Natural killer cell treated with Interleukin-12 subunit alpha and Interleukin-12 subunit beta and Interleukin-15 and Interleukin-18, amount 100 ng/mL, for 72 hours (primary cell): ENCODE measurements around the gene OR2A25. TPM values are rescaled to one million over a fixed set of nuclear protein-coding genes. Genes with fewer than 3 reads are reported as not detected.
"Not testable (repeated sequence)": the region's sequence is repeated elsewhere in the genome, so short reads cannot be mapped to it uniquely, and the experiment has no call there.

Source experiments
- ATAC-seq, 2 donors: fragments of 150-1000 bp; cut with Tn5 transposase in 1 of 2; sonication (Bioruptor Pico), chemical (Tn5 transposase) in 1 of 2; 2 replicates each; pipeline ENCODE4 v1.10.0; 2021
- DNase-seq: peaks from one replicate; pipeline ENCODE4 v3.0.0; 2022; ENCODE audit warnings: low spot score
- H3K27ac Mint-ChIP-seq, 2 donors: 1 replicate in 1 of 2; 2 replicates in 1 of 2; pipeline ENCODE4 v1.8.0; 2022; ENCODE audit warnings: mixed read lengths in 2 of 2, mild to moderate bottlenecking in 1 of 2, moderate library complexity in 1 of 2
- H3K27me3 Mint-ChIP-seq, 2 donors: 1 replicate in 1 of 2; 2 replicates in 1 of 2; pipeline ENCODE4 v1.8.0; 2022; ENCODE audit warnings: mixed read lengths in 2 of 2
- H3K36me3 Mint-ChIP-seq: one replicate; pipeline ENCODE4 v1.8.0; 2022; ENCODE audit warnings: mixed read lengths
- H3K4me1 Mint-ChIP-seq, 2 donors: 1 replicate in 1 of 2; 2 replicates in 1 of 2; pipeline ENCODE4 v1.8.0; 2022; ENCODE audit warnings: low read depth in 2 of 2, mixed read lengths in 2 of 2, mild to moderate bottlenecking in 1 of 2
- H3K4me3 Mint-ChIP-seq: one replicate; pipeline ENCODE4 v1.8.0; 2022; ENCODE audit warnings: mixed read lengths
- H3K9me3 Mint-ChIP-seq: 2 replicates; pipeline ENCODE4 v1.8.0; 2022; ENCODE audit warnings: mixed read lengths
- total RNA-seq, 2 donors: library from RNA; stranded (reverse); gene quantifications; one replicate each; pipeline ENCODE4 v1.2.3, GENCODE V29; 2022

OR2A25 gene
- total RNA-seq, 2 donors from 2014 or later, result not detected

DNA sequence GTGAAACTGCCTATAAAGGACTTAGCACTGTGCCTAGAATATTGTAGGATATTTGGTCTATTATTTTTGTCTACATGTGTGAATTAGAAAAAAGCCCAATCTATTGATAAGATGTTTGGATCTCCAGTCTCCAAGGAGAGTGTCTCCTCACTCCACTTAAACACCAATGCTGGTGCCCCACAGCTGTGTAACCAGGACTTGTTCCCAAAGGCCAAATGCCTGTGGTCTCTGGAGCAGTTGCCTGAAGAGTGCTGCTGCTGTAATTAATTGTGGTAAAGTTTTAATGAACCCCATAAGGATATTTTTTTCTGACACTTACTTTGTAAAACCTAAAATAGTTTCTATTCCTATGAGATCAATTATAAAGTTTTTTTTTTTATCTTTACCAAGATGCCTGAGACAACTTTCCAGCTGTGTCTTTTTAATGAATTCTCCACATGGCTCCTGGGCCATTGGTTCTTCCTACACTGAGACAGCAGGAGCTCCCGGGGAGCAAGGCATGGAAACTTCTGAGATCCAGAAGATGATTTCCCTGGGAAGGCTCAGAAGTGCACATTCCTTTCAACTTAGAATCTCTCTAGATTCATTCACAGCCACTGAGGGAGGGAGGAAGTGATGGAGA lies 32.1 kb upstream of the OR2A25 start:
- Mint-ChIP-seq H3K27me3 (peaks cover 12% of the 10 kb centered on the region in 2 donors), H3K27ac (no peak overlapping the region)
- no peak for ATAC-seq

DNA sequence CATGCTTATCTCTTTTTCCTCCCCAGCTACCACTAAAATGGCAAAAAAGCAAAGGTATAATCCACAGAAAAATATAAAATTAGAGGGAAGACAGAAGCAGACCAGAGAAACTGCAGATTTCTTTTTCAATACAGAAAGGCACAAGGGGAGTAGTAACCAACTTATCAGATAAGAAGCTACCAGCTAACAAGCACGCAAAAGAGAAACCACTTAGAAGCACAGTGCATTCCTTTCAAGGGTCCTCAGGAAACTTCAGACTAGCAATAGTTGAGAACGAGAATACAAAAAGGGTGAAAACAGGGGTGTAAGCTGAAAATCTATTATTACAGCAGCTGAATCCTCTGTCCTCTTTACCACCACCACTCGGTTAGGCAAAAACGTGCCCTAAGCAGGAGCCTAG lies 30.7 kb upstream of the OR2A25 start:
- no peaks in the 10 kb centered on the region for H3K4me1 Mint-ChIP-seq
- ATAC-seq (no peak), DNase-seq (no peak)
- H3K4me3 Mint-ChIP-seq, result no peak overlapping the region
- H3K36me3 Mint-ChIP-seq, result no peaks in the 10 kb centered on the region
- H3K27ac Mint-ChIP-seq, result no peak overlapping the region
- peaks cover 9 to 19% of the 10 kb centered on the region in 2 donors for H3K27me3 Mint-ChIP-seq
- H3K9me3 Mint-ChIP-seq, result peaks cover 2% of the 10 kb centered on the region

More for the DNA sequence above, 32.1 kb upstream of the OR2A25 start:
- Mint-ChIP-seq H3K36me3 (no peaks in the 10 kb centered on the region), H3K4me1 (no peaks in the 10 kb centered on the region), H3K4me3 (no peak overlapping the region), H3K9me3 (peaks cover 3% of the 10 kb centered on the region)
- DNase-seq, result no peak

DNA sequence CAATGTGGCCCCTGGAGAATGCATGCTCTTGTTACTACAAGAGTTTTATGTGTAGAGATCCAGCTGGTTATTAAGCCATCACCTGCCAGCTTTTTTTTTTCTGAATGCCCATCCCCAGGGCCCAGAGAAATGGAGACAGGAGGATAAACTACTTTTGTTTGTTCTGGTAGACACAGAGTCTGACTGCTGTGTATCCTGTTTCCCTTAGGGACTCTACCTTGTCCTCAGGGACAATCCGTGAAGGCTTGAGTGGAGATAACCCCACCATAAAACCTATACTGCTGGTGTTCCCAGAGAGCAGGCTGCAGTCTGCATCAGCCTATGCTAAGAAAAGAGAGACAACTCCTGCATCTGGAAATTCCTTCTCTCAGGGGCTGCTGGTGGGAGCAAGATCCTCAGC lies 21.0 kb upstream of the OR2A25 start, which contains the start of gene OR2A5:
Gene OR2A5 (plus strand): TSS at position 301 of the 400 bp plus-strand sequence. CDS start 1,454 bp downstream, outside the sequence.
- Mint-ChIP-seq H3K27me3 (peaks cover 5 to 16% of the 10 kb centered on the region in 2 donors), H3K36me3 (no peaks in the 10 kb centered on the region), H3K27ac (no peak within 1 kb of the TSS), H3K4me3 (no peak within 1 kb of the TSS), H3K4me1 (no peaks in the 10 kb centered on the region), H3K9me3 (no peaks in the 10 kb centered on the region)
- DNase-seq (no peak), ATAC-seq (no peak)

DNA sequence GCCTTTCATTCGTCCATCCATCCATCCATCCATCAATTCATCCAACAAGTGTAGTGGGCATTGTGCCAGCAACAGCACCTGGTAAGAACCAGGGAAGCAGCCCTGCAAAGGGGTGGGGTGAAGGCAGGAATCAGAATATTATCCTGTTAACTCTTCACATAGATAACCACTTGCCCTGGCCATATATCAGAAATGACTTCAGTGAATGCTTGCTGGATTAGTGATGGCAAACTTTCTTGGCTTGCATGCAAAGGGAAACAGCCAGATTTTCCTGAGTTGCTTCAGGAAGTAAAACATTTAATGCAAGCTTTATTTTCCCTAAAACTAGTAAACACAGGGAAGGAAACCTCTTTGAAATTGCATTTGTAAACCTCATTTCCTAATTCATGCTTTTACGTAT lies 20.1 kb upstream of the OR2A25 start:
- no peak for ATAC-seq
- no peaks in the 10 kb centered on the region for H3K9me3 Mint-ChIP-seq
- H3K27ac Mint-ChIP-seq, result no peak overlapping the region
- DNase-seq, result no peak
- no peaks in the 10 kb centered on the region for H3K36me3 Mint-ChIP-seq
- no peak overlapping the region for H3K4me3 Mint-ChIP-seq
- peaks cover 5 to 16% of the 10 kb centered on the region in 2 donors for H3K27me3 Mint-ChIP-seq
- H3K4me1 Mint-ChIP-seq, result no peaks in the 10 kb centered on the region

DNA sequence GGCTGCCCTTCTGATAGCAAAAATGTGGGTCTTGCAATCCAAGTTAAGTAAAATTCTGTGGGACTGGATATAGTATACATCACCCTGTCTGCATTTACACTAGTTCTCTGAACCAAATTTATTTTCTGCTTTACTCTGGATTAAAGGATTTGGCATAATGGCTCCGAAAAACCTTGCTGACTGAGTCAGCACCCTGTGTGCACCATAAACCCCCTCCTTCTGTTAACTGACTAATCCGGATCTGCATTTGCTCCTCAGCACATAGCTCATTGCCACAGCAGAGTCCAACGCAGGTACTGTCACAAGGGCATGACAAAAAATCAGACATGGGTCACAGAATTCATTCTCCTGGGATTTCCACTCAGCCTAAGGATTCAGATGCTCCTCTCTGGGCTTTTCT lies 19.5 kb upstream of the OR2A25 start:
- H3K27ac Mint-ChIP-seq, result no peak overlapping the region
- H3K36me3 Mint-ChIP-seq, result no peaks in the 10 kb centered on the region
- no peak overlapping the region for H3K4me3 Mint-ChIP-seq
- H3K9me3 Mint-ChIP-seq, result no peaks in the 10 kb centered on the region
- H3K27me3 Mint-ChIP-seq, result peaks cover 5 to 16% of the 10 kb centered on the region in 2 donors
- ATAC-seq, result no peak
- H3K4me1 Mint-ChIP-seq, result no peaks in the 10 kb centered on the region
- DNase-seq, result no peak

DNA sequence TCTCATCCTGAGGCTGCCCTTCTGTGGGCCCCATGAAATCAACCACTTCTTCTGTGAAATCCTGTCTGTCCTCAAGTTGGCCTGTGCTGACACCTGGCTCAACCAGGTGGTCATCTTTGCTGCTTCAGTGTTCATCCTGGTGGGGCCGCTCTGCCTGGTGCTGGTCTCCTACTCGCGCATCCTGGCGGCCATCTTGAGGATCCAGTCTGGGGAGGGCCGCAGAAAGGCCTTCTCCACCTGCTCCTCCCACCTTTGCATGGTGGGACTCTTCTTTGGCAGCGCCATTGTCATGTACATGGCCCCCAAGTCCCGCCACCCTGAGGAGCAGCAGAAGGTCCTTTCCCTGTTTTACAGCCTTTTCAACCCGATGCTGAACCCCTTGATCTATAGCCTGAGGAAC lies 18.7 kb upstream of the OR2A25 start:
- not testable (repeated sequence) for DNase-seq, H3K27ac Mint-ChIP-seq

DNA sequence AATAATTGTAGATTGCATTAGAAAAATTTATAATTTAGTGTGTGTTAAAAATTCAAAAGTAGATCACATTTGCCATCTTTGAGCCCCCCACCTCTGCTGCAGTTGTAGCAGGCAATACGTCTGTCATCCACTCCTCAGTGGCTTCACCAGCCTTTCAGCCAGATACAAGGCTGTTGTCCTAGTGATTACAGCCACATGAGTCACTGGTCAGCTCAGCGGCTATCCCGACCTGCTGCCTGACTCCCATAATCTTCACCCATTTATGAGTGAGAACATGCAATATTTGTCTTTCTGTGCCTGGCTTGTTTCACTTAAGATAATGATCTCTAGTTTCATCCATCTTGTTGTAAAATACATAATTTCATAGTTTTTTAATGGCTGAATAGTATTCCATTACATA lies 11.7 kb upstream of the OR2A25 start:
- H3K27ac Mint-ChIP-seq, result no peak overlapping the region
- no peak for DNase-seq
- no peaks in the 10 kb centered on the region for H3K36me3 Mint-ChIP-seq
- peaks cover 0 to 2% of the 10 kb centered on the region in 2 donors for H3K4me1 Mint-ChIP-seq
- H3K27me3 Mint-ChIP-seq, result no peaks in the 10 kb centered on the region
- ATAC-seq, result no peak
- peaks cover 6% of the 10 kb centered on the region for H3K9me3 Mint-ChIP-seq
- no peak overlapping the region for H3K4me3 Mint-ChIP-seq

More for the DNA sequence above, 18.7 kb upstream of the OR2A25 start:
- not testable (repeated sequence) for ATAC-seq, H3K4me1 Mint-ChIP-seq, H3K4me3 Mint-ChIP-seq, H3K36me3 Mint-ChIP-seq, H3K9me3 Mint-ChIP-seq
- peaks cover 5 to 16% of the 10 kb centered on the region in 2 donors for H3K27me3 Mint-ChIP-seq

DNA sequence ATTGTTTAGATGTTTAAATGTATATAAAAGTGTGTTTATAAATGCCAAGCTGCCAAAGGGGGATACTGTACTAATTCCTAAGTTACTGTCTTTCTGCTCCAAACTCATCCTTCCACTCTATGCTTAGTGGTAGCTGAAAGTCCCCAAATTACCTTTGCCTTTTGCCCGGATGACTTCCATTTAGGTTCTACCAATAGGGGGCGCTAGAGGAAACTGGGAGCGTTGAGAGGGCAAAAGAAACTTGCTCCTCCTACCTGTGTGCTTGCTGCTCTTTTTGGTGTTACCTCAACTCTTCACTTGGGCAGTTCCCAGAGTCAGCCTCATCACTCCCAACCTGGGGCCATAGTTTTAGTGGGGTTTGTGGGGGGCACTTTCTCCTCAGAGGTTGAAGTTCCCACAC lies 5.9 kb upstream of the OR2A25 start:
- Mint-ChIP-seq H3K36me3 (no peaks in the 10 kb centered on the region), H3K27ac (no peak overlapping the region), H3K4me1 (no peaks in the 10 kb centered on the region), H3K9me3 (peaks cover 12% of the 10 kb centered on the region), H3K27me3 (peaks cover 7 to 15% of the 10 kb centered on the region in 2 donors), H3K4me3 (no peak overlapping the region)
- ATAC-seq (no peak), DNase-seq (no peak)

DNA sequence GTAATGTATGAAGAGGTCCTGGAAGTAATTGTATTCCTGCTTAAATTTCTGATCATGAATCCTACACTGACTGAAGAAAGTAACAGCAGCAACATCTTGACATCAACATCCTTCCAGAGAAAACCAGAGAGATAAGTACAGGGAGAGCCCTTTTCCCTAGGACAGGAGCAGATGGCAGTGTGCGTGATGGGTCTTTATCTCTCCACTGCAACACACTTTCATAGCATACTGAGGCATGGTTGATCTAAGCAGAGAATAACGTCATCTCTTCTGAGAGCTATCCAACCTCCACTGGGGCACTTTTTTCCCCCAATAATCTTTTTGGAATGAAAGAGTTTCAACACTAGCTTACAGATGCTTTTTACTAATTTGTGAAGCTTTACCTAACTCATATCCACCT lies 342 bp downstream of the OR2A25 start:
- DNase-seq, result no peak
- Mint-ChIP-seq H3K4me3 (no peak overlapping the region), H3K9me3 (peaks cover 4% of the 10 kb centered on the region), H3K27ac (no peak overlapping the region), H3K36me3 (no peaks in the 10 kb centered on the region), H3K27me3 (peaks cover 4 to 8% of the 10 kb centered on the region in 2 donors), H3K4me1 (no peaks in the 10 kb centered on the region)
- ATAC-seq, result no peak

DNA sequence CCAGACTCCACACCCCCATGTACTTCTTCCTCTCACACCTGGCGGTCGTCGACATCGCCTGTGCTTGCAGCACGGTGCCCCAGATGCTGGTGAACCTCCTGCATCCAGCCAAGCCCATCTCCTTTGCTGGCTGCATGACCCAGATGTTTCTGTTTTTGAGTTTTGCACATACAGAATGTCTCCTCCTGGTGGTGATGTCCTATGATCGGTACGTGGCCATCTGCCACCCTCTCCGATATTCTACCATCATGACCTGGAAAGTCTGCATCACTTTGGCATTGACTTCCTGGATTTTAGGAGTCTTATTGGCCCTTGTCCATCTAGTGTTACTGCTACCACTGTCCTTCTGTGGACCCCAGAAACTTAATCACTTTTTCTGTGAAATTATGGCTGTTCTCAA lies 4.8 kb downstream of the OR2A25 start:
- DNase-seq, result no peak
- ATAC-seq, result no peak
- Mint-ChIP-seq H3K36me3 (no peaks in the 10 kb centered on the region), H3K27me3 (peaks cover 0 to 5% of the 10 kb centered on the region in 2 donors), H3K4me3 (no peak overlapping the region), H3K4me1 (no peaks in the 10 kb centered on the region), H3K27ac (no peak overlapping the region), H3K9me3 (no peaks in the 10 kb centered on the region)

DNA sequence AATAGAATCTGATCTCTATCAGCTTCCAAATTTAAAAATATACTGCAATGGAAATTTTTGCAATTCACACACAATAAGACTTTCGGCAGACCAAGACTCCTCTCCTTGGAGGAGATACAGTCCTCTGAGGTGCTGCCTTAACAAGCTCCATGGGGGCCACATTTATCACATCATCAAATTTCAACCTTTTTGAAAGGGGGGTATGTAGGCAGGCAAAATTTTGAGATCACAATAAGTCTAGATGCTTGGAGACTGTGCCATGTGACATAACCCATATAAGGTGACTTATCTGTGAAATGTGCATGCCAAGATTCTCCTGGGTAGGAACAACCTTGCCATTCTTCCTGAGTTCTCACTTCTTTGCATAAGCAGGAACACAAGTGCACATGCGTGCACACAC lies 16.4 kb downstream of the OR2A25 start, which contains the start of gene OR2A12:
Gene OR2A12 (plus strand): TSS at position 301 of the 400 bp plus-strand sequence. CDS start 8,830 bp downstream, outside the sequence.
- Mint-ChIP-seq H3K4me3 (no peak within 1 kb of the TSS), H3K4me1 (no peaks in the 10 kb centered on the region), H3K27ac (no peak within 1 kb of the TSS), H3K27me3 (peaks cover 0 to 12% of the 10 kb centered on the region in 2 donors), H3K36me3 (no peaks in the 10 kb centered on the region), H3K9me3 (peaks cover 4% of the 10 kb centered on the region)
- DNase-seq (no peak), ATAC-seq (no peak)

DNA sequence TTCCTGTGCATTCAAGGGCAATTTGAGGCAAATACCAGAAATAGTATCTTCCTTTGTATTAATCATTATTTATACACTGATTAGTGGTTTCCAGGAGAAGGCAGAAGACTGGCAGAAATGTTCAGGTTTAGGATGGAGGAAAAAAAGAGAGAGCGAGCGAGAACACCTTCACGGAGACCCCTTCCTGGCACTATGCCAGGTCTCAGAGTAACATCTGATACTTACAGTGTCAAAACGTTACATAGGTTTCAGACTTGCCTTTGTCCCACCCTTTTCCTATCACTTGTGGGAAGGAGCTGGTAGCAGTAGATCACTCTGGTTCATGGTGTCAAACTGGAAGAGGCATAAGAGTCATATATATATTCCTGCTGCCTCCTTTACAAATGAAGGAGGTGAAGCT lies 17.1 kb downstream of the OR2A25 start:
- H3K9me3 Mint-ChIP-seq, result peaks cover 9% of the 10 kb centered on the region
- DNase-seq (no peak), ATAC-seq (no peak)
- H3K36me3 Mint-ChIP-seq, result no peaks in the 10 kb centered on the region
- H3K27me3 Mint-ChIP-seq, result peaks cover 0 to 9% of the 10 kb centered on the region in 2 donors
- H3K27ac Mint-ChIP-seq, result no peak overlapping the region
- H3K4me1 Mint-ChIP-seq, result no peaks in the 10 kb centered on the region
- no peak overlapping the region for H3K4me3 Mint-ChIP-seq

DNA sequence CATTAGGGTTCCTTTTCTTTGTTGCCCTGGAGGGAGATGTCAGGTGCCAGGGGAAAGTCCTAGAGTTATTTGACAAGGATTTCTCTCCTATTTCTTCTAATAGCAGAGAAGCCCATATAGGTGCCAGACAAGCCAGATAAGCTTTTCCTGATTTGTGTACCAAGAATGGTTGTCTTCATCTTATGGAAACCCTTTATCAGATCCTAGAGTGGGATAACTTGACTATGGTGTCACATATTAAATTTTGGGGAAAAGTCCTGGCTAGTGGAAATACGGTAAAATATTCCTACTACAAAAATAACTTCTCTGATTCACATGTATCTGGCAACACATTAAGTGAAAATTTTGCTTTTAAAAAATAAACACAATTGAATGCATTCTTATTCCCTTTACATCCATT lies 17.6 kb downstream of the OR2A25 start:
- H3K27me3 Mint-ChIP-seq, result peaks cover 0 to 4% of the 10 kb centered on the region in 2 donors
- no peak for DNase-seq
- ATAC-seq, result no peak
- H3K4me3 Mint-ChIP-seq, result no peak overlapping the region
- no peaks in the 10 kb centered on the region for H3K4me1 Mint-ChIP-seq
- peaks cover 10% of the 10 kb centered on the region for H3K9me3 Mint-ChIP-seq
- H3K36me3 Mint-ChIP-seq, result no peaks in the 10 kb centered on the region
- H3K27ac Mint-ChIP-seq, result no peak overlapping the region

DNA sequence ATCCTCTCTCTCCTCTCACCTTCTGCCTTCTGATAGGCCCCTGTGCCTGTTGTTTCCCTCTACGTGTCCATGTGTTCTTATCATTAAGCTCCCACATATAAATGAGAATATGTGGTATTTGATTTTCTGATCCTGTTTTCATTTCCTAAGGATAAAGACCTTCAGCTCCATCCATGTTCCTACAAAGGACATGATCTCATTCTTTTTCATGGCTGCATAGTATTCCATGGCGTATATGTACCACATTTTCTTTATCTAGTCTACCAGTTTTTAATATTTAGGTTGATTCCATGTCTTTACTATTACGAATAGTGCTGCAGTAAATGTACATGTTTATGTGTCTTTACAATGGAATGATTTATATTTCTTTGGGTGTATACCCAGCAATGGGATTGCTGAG lies 21.1 kb downstream of the OR2A25 start:
- Mint-ChIP-seq H3K4me3 (no peak overlapping the region), H3K4me1 (no peaks in the 10 kb centered on the region), H3K27ac (no peak overlapping the region), H3K36me3 (no peaks in the 10 kb centered on the region), H3K27me3 (no peaks in the 10 kb centered on the region), H3K9me3 (peaks cover 10% of the 10 kb centered on the region)
- DNase-seq (no peak), ATAC-seq (no peak)

DNA sequence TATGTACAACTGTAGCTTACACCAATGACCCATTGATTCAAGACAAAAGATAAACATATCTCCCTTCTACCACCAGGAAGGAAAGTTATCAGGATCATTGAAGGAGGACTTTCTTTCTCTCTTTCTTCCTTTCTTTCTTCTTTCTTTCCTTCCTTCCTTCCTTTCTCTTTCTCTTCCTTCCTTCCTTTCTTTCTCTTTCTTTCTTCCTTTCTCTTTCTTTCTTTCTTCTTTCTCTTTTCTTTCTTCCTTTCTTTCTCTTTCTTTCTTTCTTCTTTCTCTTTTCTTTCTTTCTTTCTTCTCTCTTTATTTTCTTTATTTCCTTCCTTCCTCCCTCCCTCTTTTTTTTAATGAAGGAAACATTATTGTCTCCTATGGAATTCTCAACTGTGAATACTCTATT lies 29.2 kb downstream of the OR2A25 start:
- Mint-ChIP-seq H3K4me1 (no peaks in the 10 kb centered on the region), H3K36me3 (no peaks in the 10 kb centered on the region), H3K9me3 (no peaks in the 10 kb centered on the region), H3K27me3 (peaks cover 8 to 24% of the 10 kb centered on the region in 2 donors), H3K4me3 (no peak overlapping the region), H3K27ac (no peak overlapping the region)
- ATAC-seq (no peak), DNase-seq (no peak)
